ENCODE data around the gene LIPI.
"Not testable (repeated sequence)": the region's sequence is repeated elsewhere in the genome, so short reads cannot be mapped to it uniquely, and the experiment has no call there.

DNA sequence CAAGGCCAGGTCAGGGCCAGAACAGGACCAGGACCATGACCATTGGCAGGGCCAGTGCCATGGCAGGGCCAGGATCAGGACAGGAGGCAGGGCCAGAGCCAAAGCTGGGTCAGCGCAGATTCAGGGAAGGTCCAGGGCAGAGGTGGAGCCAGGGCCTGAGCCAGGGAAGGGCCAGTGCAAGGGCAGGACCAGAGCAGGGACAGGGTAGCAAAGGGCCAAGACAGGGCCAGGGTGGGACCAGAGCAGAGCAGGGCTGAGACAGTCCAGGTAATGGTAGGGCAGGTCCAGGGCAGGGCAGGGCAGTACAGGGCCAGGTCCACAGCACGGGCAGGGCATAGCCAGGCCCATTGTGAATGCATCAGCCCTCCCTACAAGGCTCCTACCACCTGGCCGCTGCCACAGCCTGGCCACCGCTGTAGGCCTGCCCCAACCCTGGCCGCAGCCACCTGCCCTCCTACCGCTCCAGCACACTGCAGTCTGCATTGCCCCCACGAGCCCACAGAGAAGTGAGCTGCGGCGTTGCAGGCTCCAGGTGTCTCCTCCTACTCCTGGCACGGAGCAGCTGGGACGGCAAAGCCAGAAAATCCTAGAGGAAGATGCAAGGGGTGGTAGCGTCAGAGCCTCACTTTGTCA is 151.6 kb downstream of the LIPI start:
- TF ChIP-seq, protein P1, sequence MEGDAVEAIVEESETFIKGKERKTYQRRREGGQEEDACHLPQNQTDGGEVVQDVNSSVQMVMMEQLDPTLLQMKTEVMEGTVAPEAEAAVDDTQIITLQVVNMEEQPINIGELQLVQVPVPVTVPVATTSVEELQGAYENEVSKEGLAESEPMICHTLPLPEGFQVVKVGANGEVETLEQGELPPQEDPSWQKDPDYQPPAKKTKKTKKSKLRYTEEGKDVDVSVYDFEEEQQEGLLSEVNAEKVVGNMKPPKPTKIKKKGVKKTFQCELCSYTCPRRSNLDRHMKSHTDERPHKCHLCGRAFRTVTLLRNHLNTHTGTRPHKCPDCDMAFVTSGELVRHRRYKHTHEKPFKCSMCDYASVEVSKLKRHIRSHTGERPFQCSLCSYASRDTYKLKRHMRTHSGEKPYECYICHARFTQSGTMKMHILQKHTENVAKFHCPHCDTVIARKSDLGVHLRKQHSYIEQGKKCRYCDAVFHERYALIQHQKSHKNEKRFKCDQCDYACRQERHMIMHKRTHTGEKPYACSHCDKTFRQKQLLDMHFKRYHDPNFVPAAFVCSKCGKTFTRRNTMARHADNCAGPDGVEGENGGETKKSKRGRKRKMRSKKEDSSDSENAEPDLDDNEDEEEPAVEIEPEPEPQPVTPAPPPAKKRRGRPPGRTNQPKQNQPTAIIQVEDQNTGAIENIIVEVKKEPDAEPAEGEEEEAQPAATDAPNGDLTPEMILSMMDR (conservative IDR thresholded peaks at IDR 0.05; ENCODE audit: low read depth, low read length) = not testable (repeated sequence)
- TF ChIP-seq EZH2phosphoT487 (IDR thresholded peaks at IDR 0.05; ENCODE audit: borderline replicate concordance, low read length); EZH2 (IDR thresholded peaks at IDR 0.05; ENCODE audit: low read length, unreplicated experiment): not testable (repeated sequence)
